ENCODE measurements around the gene TBC1D19.

Gene TBC1D19

DNA sequence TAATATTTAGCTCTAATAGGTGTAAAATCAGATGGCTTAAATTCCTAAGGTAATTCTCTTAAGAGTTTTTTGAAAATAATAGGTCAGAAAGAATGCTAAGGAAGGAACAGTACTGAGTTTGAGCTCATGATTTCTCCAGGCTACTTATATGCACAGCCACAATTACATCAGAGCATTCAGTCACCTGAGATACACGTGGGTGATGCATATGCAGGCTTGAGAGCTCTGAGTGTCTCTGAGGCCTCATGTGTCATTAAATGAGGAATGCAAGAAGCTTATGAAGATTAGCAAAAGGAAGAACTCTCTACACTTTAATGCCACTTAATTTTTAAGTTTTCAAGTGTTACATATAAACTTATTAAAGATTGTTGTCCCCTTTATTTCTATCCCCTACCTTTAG, 152.7 kb downstream of the TBC1D19 start:
- TF ChIP-seq FOXP2 (optimal IDR thresholded peaks at IDR 0.05; ENCODE audit: borderline replicate concordance, extremely low read depth, extremely low read length, insufficient read depth) (no peak), SIN3A (IDR thresholded peaks at IDR 0.05; ENCODE audit: borderline replicate concordance, insufficient read depth, low read length) (no peak), TAF1 (IDR thresholded peaks at IDR 0.05; ENCODE audit: borderline replicate concordance, insufficient read depth, low read length) (no peak), POLR2AphosphoS5 (IDR thresholded peaks at IDR 0.05; ENCODE audit: low read depth, low read length) (no peak)
- TF ChIP-seq, protein P1, sequence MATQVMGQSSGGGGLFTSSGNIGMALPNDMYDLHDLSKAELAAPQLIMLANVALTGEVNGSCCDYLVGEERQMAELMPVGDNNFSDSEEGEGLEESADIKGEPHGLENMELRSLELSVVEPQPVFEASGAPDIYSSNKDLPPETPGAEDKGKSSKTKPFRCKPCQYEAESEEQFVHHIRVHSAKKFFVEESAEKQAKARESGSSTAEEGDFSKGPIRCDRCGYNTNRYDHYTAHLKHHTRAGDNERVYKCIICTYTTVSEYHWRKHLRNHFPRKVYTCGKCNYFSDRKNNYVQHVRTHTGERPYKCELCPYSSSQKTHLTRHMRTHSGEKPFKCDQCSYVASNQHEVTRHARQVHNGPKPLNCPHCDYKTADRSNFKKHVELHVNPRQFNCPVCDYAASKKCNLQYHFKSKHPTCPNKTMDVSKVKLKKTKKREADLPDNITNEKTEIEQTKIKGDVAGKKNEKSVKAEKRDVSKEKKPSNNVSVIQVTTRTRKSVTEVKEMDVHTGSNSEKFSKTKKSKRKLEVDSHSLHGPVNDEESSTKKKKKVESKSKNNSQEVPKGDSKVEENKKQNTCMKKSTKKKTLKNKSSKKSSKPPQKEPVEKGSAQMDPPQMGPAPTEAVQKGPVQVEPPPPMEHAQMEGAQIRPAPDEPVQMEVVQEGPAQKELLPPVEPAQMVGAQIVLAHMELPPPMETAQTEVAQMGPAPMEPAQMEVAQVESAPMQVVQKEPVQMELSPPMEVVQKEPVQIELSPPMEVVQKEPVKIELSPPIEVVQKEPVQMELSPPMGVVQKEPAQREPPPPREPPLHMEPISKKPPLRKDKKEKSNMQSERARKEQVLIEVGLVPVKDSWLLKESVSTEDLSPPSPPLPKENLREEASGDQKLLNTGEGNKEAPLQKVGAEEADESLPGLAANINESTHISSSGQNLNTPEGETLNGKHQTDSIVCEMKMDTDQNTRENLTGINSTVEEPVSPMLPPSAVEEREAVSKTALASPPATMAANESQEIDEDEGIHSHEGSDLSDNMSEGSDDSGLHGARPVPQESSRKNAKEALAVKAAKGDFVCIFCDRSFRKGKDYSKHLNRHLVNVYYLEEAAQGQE (IDR thresholded peaks at IDR 0.05; ENCODE audit: insufficient read depth in 1 of 2, low read depth in 2 of 2, low read length in 2 of 2) = no peak

DNA sequence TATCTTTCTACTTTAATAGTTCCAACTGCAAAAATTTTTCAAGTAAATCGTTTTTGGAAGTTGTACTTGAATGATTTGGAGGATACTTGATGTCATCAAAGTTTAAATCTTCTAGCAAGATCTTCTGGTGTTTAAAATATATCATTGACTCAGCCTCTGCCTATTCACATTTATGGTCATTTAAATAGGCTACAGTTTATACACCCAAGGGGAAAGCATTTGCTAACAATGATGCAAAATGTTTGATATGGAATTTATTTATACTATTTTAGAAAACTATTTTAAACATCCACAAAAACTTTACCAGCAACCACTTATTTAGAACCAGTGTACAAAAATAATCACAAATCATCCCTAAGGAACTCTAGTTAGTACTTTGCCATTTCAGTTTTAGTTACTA, 153.5 kb downstream of the TBC1D19 start:
- TF ChIP-seq FOXP2 (optimal IDR thresholded peaks at IDR 0.05; ENCODE audit: borderline replicate concordance, extremely low read depth, extremely low read length, insufficient read depth) (no peak), POLR2AphosphoS5 (IDR thresholded peaks at IDR 0.05; ENCODE audit: low read depth, low read length) (no peak), SIN3A (IDR thresholded peaks at IDR 0.05; ENCODE audit: borderline replicate concordance, insufficient read depth, low read length) (no peak), TAF1 (IDR thresholded peaks at IDR 0.05; ENCODE audit: borderline replicate concordance, insufficient read depth, low read length) (no peak)
- TF ChIP-seq, protein P1 (IDR thresholded peaks at IDR 0.05; ENCODE audit: insufficient read depth in 1 of 2, low read depth in 2 of 2, low read length in 2 of 2) = no peak

DNA sequence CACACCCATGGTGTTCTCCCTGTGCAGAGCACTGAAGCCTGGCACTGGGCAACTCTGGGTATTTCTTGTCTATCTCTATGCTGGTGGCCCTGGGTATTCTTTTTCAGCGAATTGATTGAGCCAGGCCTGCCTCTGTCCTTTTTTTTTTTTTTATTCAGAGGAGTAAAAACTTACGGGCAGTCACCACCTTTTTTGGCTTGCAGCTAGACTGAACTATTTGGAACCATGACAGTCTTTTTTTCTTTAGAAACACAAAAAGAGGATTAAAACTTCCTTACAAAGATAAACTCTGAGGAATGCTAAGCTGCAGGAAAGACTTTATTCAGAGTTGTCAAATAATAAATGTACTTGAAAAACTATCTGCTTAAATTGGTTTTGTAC, 157.6 kb downstream of the TBC1D19 start:
- TF ChIP-seq FOXP2 (optimal IDR thresholded peaks at IDR 0.05; ENCODE audit: borderline replicate concordance, extremely low read depth, extremely low read length, insufficient read depth) (no peak), SIN3A (IDR thresholded peaks at IDR 0.05; ENCODE audit: borderline replicate concordance, insufficient read depth, low read length) (no peak), POLR2AphosphoS5 (IDR thresholded peaks at IDR 0.05; ENCODE audit: low read depth, low read length) (no peak), TAF1 (IDR thresholded peaks at IDR 0.05; ENCODE audit: borderline replicate concordance, insufficient read depth, low read length) (no peak)
- TF ChIP-seq, protein P1 (IDR thresholded peaks at IDR 0.05; ENCODE audit: insufficient read depth in 1 of 2, low read depth in 2 of 2, low read length in 2 of 2) = no peak

DNA sequence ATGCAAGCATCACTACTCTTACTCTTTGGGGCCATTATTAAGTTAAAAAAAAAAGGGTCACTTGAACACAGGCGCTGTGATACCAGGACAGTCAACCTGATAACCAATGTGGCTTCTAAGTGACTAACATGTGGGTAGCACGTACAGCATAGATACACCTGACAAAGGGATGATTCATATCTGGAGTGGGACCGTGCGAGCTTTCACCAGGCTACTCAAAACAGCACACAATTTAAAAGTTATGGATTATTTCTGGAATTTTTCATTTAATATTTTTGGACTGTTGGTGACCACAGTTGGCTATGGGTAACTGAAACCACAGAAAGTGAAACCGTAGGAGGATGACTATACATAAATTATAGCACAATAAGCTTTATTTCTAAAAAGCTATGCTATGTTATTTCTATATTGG, 162.9 kb downstream of the TBC1D19 start:
- TF ChIP-seq, protein P1 (IDR thresholded peaks at IDR 0.05; ENCODE audit: insufficient read depth in 1 of 2, low read depth in 2 of 2, low read length in 2 of 2) = no peak
- TF ChIP-seq SIN3A (IDR thresholded peaks at IDR 0.05; ENCODE audit: borderline replicate concordance, insufficient read depth, low read length) = no peak
- no peak for TF ChIP-seq POLR2AphosphoS5 (IDR thresholded peaks at IDR 0.05; ENCODE audit: low read depth, low read length)
- TF ChIP-seq TAF1 (IDR thresholded peaks at IDR 0.05; ENCODE audit: borderline replicate concordance, insufficient read depth, low read length) = no peak
- TF ChIP-seq FOXP2 (optimal IDR thresholded peaks at IDR 0.05; ENCODE audit: borderline replicate concordance, extremely low read depth, extremely low read length, insufficient read depth) = no peak

DNA sequence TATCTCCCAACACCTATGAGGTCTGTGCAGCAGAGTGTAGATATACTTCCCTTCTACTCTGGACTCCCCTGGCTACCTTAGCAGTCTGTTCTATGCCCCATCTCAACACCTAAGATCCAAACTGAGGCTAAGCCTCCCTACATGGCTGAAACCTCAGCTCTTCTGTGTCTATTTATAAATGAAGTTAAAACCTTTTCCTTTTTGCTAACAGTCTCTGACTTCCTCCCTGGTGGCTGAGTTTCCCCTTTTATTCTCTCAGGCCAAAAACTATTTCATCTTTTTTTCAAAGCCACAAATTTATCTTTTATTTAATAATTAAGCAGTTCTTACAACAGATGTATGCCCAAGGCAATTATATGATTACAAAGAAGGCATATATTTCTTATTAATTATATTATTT, 164.9 kb downstream of the TBC1D19 start:
- TF ChIP-seq SIN3A (IDR thresholded peaks at IDR 0.05; ENCODE audit: borderline replicate concordance, insufficient read depth, low read length) (no peak), TAF1 (IDR thresholded peaks at IDR 0.05; ENCODE audit: borderline replicate concordance, insufficient read depth, low read length) (no peak), FOXP2 (optimal IDR thresholded peaks at IDR 0.05; ENCODE audit: borderline replicate concordance, extremely low read depth, extremely low read length, insufficient read depth) (no peak), POLR2AphosphoS5 (IDR thresholded peaks at IDR 0.05; ENCODE audit: low read depth, low read length) (no peak)
- TF ChIP-seq, protein P1 (IDR thresholded peaks at IDR 0.05; ENCODE audit: insufficient read depth in 1 of 2, low read depth in 2 of 2, low read length in 2 of 2) = no peak

Data from PFSK-1 (cell line).